C4-2B (cell line): ENCODE measurements around the gene ASB10.

Experiments
- H3K27ac ChIP-seq: fragments of 450-650 bp; 2 replicates; pipeline ENCODE4 v1.5.1; 2017
- CTCF ChIP-seq: fragments of 450-650 bp; conservative IDR thresholded peaks from 2 replicates; pipeline ENCODE4 v1.5.1; 2017; ENCODE audit warnings: mild to moderate bottlenecking
- ZFX ChIP-seq: fragments of 450-650 bp; IDR thresholded peaks from 2 replicates; pipeline ENCODE4 v1.6.1; 2017

Gene ASB10

GRCh38 chr7:151218170-151218569, 31.1 kb upstream of the ASB10 start:
- H3K27ac ChIP-seq: no peak overlapping the region
- no peak for TF ChIP-seq ZFX
- no peak for TF ChIP-seq CTCF

- no peak for TF ChIP-seq CTCF
- TF ChIP-seq ZFX: no peak
Observed at GRCh38 chr7:151215396-151215795, 28.3 kb upstream of the ASB10 start.

DNA sequence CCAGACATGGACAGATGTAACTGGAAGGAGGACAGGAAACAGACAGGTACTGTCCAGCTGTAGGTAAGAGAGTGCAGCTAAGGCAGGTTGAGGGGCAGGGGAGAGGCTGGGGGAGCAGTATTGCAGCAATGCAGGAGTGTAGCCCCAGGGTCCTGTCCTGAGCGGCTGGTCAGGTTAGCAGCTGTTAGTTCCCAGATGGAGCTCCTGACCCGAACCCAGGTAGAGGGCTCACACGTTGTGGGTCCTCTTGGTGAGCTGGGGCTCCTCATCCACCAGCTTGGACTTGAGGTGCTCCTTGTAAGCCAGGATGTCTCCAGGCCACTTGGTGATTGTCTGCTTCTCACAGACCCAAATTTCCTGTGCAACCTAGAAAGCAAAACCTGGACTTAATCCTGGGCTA, 26.8 kb upstream of the ASB10 start:
- no peak overlapping the region for H3K27ac ChIP-seq
- TF ChIP-seq ZFX: no peak
- no peak for TF ChIP-seq CTCF

More at GRCh38 chr7:151215396-151215795, 28.3 kb upstream of the ASB10 start:
- H3K27ac ChIP-seq: no peak overlapping the region

DNA sequence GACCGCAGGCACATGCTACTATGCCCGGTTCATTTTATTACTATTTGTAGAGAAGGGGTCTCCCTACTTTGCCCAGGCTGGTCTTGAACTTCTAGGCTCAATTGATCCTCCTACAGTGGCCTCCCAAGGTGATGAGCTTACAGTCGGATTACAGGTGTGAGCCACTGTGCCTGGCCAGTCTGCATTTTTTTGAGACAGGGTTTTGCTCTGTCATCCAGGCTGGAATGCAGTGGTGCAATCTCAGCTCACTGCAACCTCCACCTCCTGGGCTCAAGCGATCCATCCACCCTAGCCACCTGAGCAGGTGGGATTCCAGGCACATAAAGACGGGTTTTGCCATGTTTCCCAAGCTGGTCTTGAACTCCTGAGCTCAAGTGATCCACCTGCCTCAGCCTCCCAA, 25.6 kb upstream of the ASB10 start:
- TF ChIP-seq CTCF (no peak), ZFX (no peak)
- H3K27ac ChIP-seq: no peak overlapping the region

DNA sequence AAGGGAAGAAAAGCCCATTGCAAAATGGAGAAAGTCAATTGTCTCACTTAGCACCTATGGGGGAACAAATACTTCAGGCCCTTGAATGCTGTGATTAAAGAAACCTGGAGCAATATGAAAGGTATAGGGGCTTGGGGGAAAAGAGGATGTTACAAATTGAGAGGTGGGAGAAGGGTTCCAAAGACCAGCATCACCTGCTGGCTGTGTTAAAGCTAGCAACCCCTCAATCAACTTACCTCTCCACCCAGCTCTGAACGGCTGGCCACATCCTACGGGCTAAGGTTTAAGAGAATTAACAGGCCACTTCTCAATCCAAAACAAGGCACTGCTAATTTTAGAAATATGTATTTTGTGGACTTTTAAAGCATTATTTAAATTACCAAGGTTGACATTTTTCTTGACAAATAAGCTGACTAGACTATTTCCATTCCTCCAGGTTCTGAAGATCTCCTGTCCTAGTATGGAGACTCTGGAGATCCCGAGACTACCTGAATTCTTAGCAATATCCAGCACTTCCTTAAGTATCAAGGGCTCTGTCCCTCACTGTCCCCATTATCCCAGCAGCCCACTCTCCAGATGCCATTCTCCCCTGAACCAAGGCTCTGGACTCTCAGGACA, 24.2 kb upstream of the ASB10 start:
- H3K27ac ChIP-seq: no peak overlapping the region
- no peak for TF ChIP-seq CTCF
- no peak for TF ChIP-seq ZFX

DNA sequence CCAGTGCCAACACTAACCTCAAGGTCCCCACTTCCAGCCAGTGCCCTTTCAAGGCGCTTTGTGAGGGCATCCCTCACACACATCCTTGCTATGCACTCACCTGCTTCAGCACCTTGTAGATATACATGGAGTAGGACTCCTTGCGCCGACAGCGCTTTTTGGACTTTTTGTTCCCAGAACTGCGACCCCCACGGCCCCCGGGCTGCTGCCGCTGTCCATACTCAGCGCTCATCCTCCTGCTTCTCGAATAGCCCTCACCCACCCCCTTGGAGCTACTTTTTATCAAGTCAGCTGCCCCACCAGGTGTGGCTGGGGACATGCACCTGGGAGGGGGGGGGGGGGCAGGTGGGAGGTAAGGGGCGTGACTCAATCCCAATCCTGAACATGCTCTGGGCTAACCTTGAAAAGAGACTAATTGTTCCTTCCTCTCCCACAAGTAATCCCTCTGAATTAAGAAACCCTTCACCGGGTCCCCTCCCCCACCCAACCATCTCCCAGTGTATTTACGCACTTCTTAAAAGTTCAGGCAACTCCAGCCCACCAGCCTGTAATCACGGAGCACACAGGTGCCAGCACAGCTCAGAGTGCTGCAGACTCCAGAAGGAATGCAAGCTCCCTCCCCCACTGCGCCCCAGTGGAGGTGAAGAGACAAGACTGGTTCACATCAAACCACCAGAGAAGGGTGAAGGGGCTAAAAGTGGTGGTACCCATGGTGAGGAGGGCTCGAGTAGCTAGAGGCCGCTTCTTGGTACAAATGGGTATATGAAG, 23.2 kb upstream of the ASB10 start, which contains the start of gene H2BK1:
Gene H2BK1 (minus strand): TSS at position 402 of the 768 bp plus-strand sequence. CDS start 170 bp downstream, at position 232.
- TF ChIP-seq ZFX (no peak), CTCF (no peak)
- H3K27ac ChIP-seq: no peak within 1 kb of the TSS

DNA sequence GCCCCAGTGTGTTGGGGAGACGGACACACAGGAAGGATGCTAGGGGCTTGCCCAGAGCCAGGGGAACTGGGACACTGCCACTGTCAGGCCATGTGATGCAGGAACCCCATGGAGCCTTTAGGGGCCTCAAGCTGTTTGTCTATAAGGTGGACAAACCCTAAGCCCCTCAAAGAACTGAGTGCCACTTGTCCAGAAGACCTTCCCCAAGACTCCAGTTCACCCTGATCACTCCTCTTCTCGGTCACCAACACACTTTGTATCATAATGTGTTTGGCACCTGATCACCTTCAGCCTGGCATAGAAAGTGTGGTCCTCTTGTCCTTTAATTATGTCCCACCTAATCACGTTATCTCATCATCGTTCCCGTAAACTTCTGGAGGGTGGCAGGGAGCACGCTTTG, 22.5 kb upstream of the ASB10 start:
- TF ChIP-seq ZFX (no peak), CTCF (no peak)
- no peak overlapping the region for H3K27ac ChIP-seq
